Measurements from ENCODE around the gene HSD3B2.

GRCh38 chr1:119430486-119430885 lies 15.5 kb downstream of the HSD3B2 start:
- TF ChIP-seq POLR2A (IDR thresholded peaks at IDR 0.05): no peak
- TF ChIP-seq CTCF (IDR thresholded peaks at IDR 0.05): no peak
- TF ChIP-seq POLR2AphosphoS5 (IDR thresholded peaks at IDR 0.05): no peak
